ENCODE data around the gene SUB1.

SUB1 gene

DNA sequence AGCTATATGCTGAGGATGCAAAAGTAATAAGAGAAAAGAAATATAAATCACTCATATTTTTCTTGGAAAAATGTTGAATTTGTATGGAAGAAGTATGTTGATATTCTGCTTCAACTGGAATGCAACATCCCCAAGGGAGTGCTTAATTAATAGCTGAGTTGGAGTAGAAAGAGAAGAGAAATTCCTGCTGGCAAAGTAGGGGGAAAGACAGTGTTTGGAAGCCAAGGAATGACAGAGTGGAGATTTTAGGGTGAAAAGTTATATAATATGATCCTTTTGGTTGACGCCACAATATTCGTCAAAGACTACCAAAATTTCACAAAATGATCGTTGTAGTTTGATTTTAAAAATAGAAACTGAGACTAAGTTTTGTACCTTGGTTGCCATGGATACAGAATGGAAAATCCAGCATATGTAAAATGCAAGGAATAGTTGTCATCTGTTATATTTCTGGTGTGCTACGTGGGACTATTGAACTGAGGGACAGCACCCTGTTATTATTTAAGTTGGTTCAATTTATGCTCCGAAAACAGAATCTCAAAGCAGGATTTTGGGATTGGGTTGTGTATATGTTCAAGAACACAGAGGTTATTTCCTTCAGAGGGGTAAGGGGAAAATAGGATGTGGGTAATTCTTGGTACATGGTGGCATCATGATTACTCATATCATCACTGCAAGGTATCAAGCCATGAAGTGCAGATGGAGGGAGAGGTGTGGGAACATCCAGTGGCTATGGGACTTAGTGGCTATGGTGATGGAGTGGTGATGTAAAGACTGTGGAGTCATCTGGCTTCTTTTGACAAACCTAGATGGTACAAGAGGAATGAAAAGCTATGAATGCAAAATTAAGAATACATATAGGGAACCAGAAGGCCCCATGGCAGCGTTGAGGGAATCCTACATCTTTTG is 61.0 kb downstream of the SUB1 start:
- Histone ChIP-seq H3K9ac (no peak overlapping the region), H3K27ac (no peak overlapping the region), H3K4me3 (IDR thresholded peaks at IDR 0.05; ENCODE audit: insufficient read depth, low read depth, low read length) (no peak overlapping the region), H3K79me2 (ENCODE audit: insufficient read depth, low read depth) (no peaks in the 10 kb centered on the region), H3K36me3 (ENCODE audit: insufficient read depth) (no peaks in the 10 kb centered on the region), H3K27me3 (ENCODE audit: insufficient read depth, low read depth) (no peaks in the 10 kb centered on the region), H3K4me1 (ENCODE audit: low read depth, poor library complexity, severe bottlenecking) (no peaks in the 10 kb centered on the region), H4K20me1 (ENCODE audit: insufficient read depth) (no peaks in the 10 kb centered on the region), H2AFZ (ENCODE audit: low read depth) (no peak overlapping the region), H3K4me2 (no peak overlapping the region)
- TF ChIP-seq, protein P1, sequence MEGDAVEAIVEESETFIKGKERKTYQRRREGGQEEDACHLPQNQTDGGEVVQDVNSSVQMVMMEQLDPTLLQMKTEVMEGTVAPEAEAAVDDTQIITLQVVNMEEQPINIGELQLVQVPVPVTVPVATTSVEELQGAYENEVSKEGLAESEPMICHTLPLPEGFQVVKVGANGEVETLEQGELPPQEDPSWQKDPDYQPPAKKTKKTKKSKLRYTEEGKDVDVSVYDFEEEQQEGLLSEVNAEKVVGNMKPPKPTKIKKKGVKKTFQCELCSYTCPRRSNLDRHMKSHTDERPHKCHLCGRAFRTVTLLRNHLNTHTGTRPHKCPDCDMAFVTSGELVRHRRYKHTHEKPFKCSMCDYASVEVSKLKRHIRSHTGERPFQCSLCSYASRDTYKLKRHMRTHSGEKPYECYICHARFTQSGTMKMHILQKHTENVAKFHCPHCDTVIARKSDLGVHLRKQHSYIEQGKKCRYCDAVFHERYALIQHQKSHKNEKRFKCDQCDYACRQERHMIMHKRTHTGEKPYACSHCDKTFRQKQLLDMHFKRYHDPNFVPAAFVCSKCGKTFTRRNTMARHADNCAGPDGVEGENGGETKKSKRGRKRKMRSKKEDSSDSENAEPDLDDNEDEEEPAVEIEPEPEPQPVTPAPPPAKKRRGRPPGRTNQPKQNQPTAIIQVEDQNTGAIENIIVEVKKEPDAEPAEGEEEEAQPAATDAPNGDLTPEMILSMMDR (conservative IDR thresholded peaks at IDR 0.05; ENCODE audit: low read depth, low read length), result no peak

DNA sequence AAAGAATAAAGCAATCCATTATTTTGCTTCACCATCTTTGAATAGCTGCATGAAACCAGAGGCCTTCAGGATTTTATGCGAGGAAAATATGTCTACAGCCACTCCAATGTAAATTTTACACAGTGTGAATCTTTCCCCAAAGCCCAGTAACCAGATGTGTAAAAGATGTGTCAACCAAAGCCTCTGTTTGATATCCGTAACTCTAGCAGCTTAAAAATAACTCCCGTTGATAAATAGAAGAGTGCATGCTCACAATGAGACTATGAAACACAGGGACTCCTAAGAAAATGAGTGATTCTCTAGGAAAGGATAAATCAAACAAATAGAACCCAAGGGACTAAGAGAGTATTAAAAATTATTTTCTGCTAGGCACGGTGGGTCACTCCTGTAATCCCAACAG is 65.7 kb downstream of the SUB1 start:
- H3K27ac ChIP-seq, result no peak overlapping the region
- H4K20me1 ChIP-seq (ENCODE audit: insufficient read depth), result no peaks in the 10 kb centered on the region

DNA sequence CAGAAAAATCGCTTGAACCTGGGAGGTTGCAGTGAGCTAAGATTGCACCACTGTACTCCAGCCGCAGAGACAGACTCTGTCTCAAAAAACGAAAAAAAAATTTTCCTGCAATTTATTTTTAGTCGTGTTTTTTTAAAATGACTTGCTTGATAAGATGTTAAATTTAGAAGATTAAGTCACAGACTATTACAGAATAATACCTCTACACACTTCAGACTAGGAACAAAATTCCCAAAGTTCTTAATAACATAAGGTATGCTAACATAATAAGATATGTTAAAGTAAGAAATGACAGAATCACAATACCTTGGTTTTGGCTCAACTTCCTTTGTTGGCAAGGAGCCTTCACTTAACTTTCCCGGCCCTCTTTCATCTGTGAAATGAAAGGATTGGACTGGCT is 66.3 kb downstream of the SUB1 start:
- TF ChIP-seq, protein P1 (conservative IDR thresholded peaks at IDR 0.05; ENCODE audit: low read depth, low read length), result no peak
- Histone ChIP-seq H3K4me1 (ENCODE audit: low read depth, poor library complexity, severe bottlenecking) (no peaks in the 10 kb centered on the region), H3K79me2 (ENCODE audit: insufficient read depth, low read depth) (no peaks in the 10 kb centered on the region), H4K20me1 (ENCODE audit: insufficient read depth) (no peaks in the 10 kb centered on the region), H2AFZ (ENCODE audit: low read depth) (no peak overlapping the region), H3K4me3 (IDR thresholded peaks at IDR 0.05; ENCODE audit: insufficient read depth, low read depth, low read length) (no peak overlapping the region), H3K27ac (no peak overlapping the region), H3K36me3 (ENCODE audit: insufficient read depth) (no peaks in the 10 kb centered on the region), H3K4me2 (no peak overlapping the region), H3K9ac (no peak overlapping the region), H3K27me3 (ENCODE audit: insufficient read depth, low read depth) (no peaks in the 10 kb centered on the region)

More for the DNA sequence above, 65.7 kb downstream of the SUB1 start:
- Histone ChIP-seq H3K27me3 (ENCODE audit: insufficient read depth, low read depth) (no peaks in the 10 kb centered on the region), H3K36me3 (ENCODE audit: insufficient read depth) (no peaks in the 10 kb centered on the region), H3K4me1 (ENCODE audit: low read depth, poor library complexity, severe bottlenecking) (no peaks in the 10 kb centered on the region), H3K9ac (no peak overlapping the region), H3K79me2 (ENCODE audit: insufficient read depth, low read depth) (no peaks in the 10 kb centered on the region), H3K4me3 (IDR thresholded peaks at IDR 0.05; ENCODE audit: insufficient read depth, low read depth, low read length) (no peak overlapping the region), H3K4me2 (no peak overlapping the region), H2AFZ (ENCODE audit: low read depth) (no peak overlapping the region)
- TF ChIP-seq, protein P1 (conservative IDR thresholded peaks at IDR 0.05; ENCODE audit: low read depth, low read length), result no peak
